Liver (tissue), 9 donors: ENCODE data around the gene PAK1. TPM values are rescaled to one million over a fixed set of nuclear protein-coding genes. Genes with fewer than 3 reads are reported as not detected.

Experiments
- DNase-seq: peaks from one replicate; pipeline ENCODE4 v3.0.0-alpha.2; 2017; ENCODE audit warnings: low spot score
- H3K27ac ChIP-seq, 2 donors: one replicate each; pipeline ENCODE4 v1.7.0; 2013; ENCODE audit warnings: inconsistent platforms in 2 of 2, low read length in 2 of 2, control low read depth in 1 of 2, low read depth in 1 of 2, mild to moderate bottlenecking in 1 of 2
- H3K27me3 ChIP-seq, 4 donors: one replicate each; pipeline versions ENCODE4 v1.6.1 to v1.7.0; 2013; ENCODE audit warnings: low read length in 3 of 4, inconsistent platforms in 1 of 4, mild to moderate bottlenecking in 1 of 4, moderate library complexity in 1 of 4; ENCODE audit not compliant: control insufficient read depth in 4 of 4, insufficient read depth in 4 of 4
- H3K36me3 ChIP-seq, 4 donors: one replicate each; pipeline versions ENCODE4 v1.6.1 to v1.7.0; 2013; ENCODE audit warnings: low read length in 3 of 4, mild to moderate bottlenecking in 3 of 4, low read depth in 1 of 4, moderate library complexity in 1 of 4; ENCODE audit not compliant: control insufficient read depth in 4 of 4, insufficient read depth in 3 of 4
- H3K4me1 ChIP-seq, 4 donors: one replicate each; pipeline versions ENCODE4 v1.6.1 to v1.7.0; 2013; ENCODE audit warnings: low read length in 3 of 4, mild to moderate bottlenecking in 3 of 4, moderate library complexity in 1 of 4; ENCODE audit not compliant: control insufficient read depth in 4 of 4, insufficient read depth in 4 of 4
- H3K4me3 ChIP-seq, 3 donors: one replicate each; pipeline versions ENCODE4 v1.6.1 to v1.7.0; 2013; ENCODE audit warnings: low read length in 3 of 3, control low read depth in 1 of 3, low read depth in 1 of 3, mild to moderate bottlenecking in 1 of 3
- H3K9ac ChIP-seq, 2 donors: one replicate each; pipeline ENCODE4 v1.7.0; 2013; ENCODE audit warnings: low read length in 2 of 2, mild to moderate bottlenecking in 2 of 2, moderate library complexity in 2 of 2, control low read depth in 1 of 2, low read depth in 1 of 2
- H3K9me3 ChIP-seq, 4 donors: one replicate each; pipeline versions ENCODE4 v1.6.1 to v1.7.0; 2013; ENCODE audit warnings: low read length in 3 of 4; ENCODE audit not compliant: control insufficient read depth in 4 of 4
- ATF3 ChIP-seq: IDR thresholded peaks from 2 replicates; pipeline ENCODE4 v1.6.1; 2016; ENCODE audit warnings: antibody characterized with exemption
- CTCF ChIP-seq: fragments of 150-350 bp; IDR thresholded peaks from 2 replicates; pipeline ENCODE4 v1.5.1; 2017; ENCODE audit warnings: improper control_type of control experiment, low read depth, low read length; ENCODE audit not compliant: missing input control
- EGR1 ChIP-seq, 2 donors: IDR thresholded peaks; 2 replicates each; pipeline ENCODE4 v1.6.1; 2016 to 2018; ENCODE audit warnings: antibody characterized with exemption in 2 of 2, low read depth in 2 of 2
- FOXA1 ChIP-seq: IDR thresholded peaks from 2 replicates; pipeline ENCODE4 v1.6.1; 2016; ENCODE audit warnings: antibody characterized with exemption
- FOXA2 ChIP-seq: IDR thresholded peaks from 2 replicates; pipeline ENCODE4 v1.6.1; 2016; ENCODE audit warnings: antibody characterized with exemption
- GABPA ChIP-seq, 2 donors: IDR thresholded peaks in 1 of 2; conservative IDR thresholded peaks in 1 of 2; 2 replicates each; pipeline ENCODE4 v1.6.1; 2016; ENCODE audit warnings: antibody characterized with exemption in 2 of 2, mild to moderate bottlenecking in 1 of 2, moderate library complexity in 1 of 2
- HNF4A ChIP-seq, 2 donors: conservative IDR thresholded peaks; 2 replicates each; pipeline ENCODE4 v1.6.1; 2016; ENCODE audit warnings: antibody characterized with exemption in 2 of 2, mild to moderate bottlenecking in 2 of 2
- HNF4G ChIP-seq: IDR thresholded peaks from 2 replicates; pipeline ENCODE4 v1.6.1; 2016; ENCODE audit warnings: antibody characterized with exemption
- JUND ChIP-seq, 2 donors: IDR thresholded peaks; 2 replicates each; pipeline ENCODE4 v1.6.1; 2016; ENCODE audit warnings: antibody characterized with exemption in 2 of 2
- MAX ChIP-seq: IDR thresholded peaks from 2 replicates; pipeline ENCODE4 v1.6.1; 2016; ENCODE audit warnings: antibody characterized with exemption
- NR2F2 ChIP-seq: IDR thresholded peaks from 2 replicates; pipeline ENCODE4 v1.6.1; 2016; ENCODE audit warnings: antibody characterized with exemption
- RAD21 ChIP-seq, 2 donors: IDR thresholded peaks; 2 replicates each; pipeline ENCODE4 v1.6.1; 2016; ENCODE audit warnings: antibody characterized with exemption in 2 of 2, mild to moderate bottlenecking in 2 of 2
- REST ChIP-seq: IDR thresholded peaks from 2 replicates; pipeline ENCODE4 v1.6.1; 2016; ENCODE audit warnings: antibody characterized with exemption, mild to moderate bottlenecking
- RXRA ChIP-seq, 2 donors: IDR thresholded peaks; 2 replicates each; pipeline ENCODE4 v1.6.1; 2017 to 2018; ENCODE audit warnings: antibody characterized with exemption in 2 of 2, mild to moderate bottlenecking in 1 of 2
- SP1 ChIP-seq: IDR thresholded peaks from 2 replicates; pipeline ENCODE4 v1.6.1; 2018; ENCODE audit warnings: antibody characterized with exemption, mild to moderate bottlenecking
- TAF1 ChIP-seq: conservative IDR thresholded peaks from 2 replicates; pipeline ENCODE4 v1.6.1; 2016; ENCODE audit warnings: antibody characterized with exemption, mild to moderate bottlenecking
- YY1 ChIP-seq: IDR thresholded peaks from 2 replicates; pipeline ENCODE4 v1.6.1; 2016; ENCODE audit warnings: antibody characterized with exemption, mild to moderate bottlenecking
- ZBTB33 ChIP-seq: IDR thresholded peaks from 2 replicates; pipeline ENCODE4 v1.6.1; 2016; ENCODE audit warnings: antibody characterized with exemption
- WGBS: extraction: QIAGEN DNeasy Blood & Tissue Kit; methylation state at CpG from one replicate; pipeline ENCODE4 v1.1.7; 2013; 5-methylcytosine and 5-hydroxymethylcytosine counted together
- polyA plus RNA-seq, 2 donors: library from polyadenylated mRNA; stranded (reverse) in 1 of 2; unstranded in 1 of 2; fragments of 200-250 nt in 1 of 2; fragments of >200 nt in 1 of 2; fragmentation: Nextera tagmentation in 1 of 2; extraction: Ambion mirVana in 1 of 2; gene quantifications; one replicate each; pipeline versions ENCODE4 v1.2.1 to v1.2.3, GENCODE V29; 2013 to 2015
- total RNA-seq, 2 donors: library from RNA; depleted of rRNA; stranded (reverse); fragments of >200 nt; gene quantifications; one replicate each; pipeline ENCODE4 v1.2.3, GENCODE V29; 2014
- donor health status: healthy.
- donor health status: healthy.
- donor health status: healthy.
- donor health status: healthy.
- donor health status: healthy.

The PAK1 gene
- total and polyA plus RNA-seq, 4 donors = 3.6 to 24.9 (median 7.4) TPM

GRCh38 chr11:77510851-77511250, 37.0 kb upstream of the PAK1 start:
- no peak overlapping the region for H3K27ac ChIP-seq
- no peaks in the 10 kb centered on the region for H3K36me3 ChIP-seq
- no peak for TF ChIP-seq RAD21 (IDR thresholded peaks at IDR 0.05)
- no peak for TF ChIP-seq MAX
- TF ChIP-seq GABPA (IDR thresholded peaks at IDR 0.05 in 1 of 2, conservative IDR thresholded peaks at IDR 0.05 in 1 of 2) = no peak
- TF ChIP-seq TAF1 = no peak
- no peak for TF ChIP-seq FOXA1
- TF ChIP-seq JUND (IDR thresholded peaks at IDR 0.05) = no peak
- no peak for TF ChIP-seq REST
- TF ChIP-seq FOXA2 = no peak
- TF ChIP-seq EGR1 (IDR thresholded peaks at IDR 0.05; ENCODE audit: low read depth in 2 of 2) = no peak
- TF ChIP-seq YY1 = no peak
- no peak for TF ChIP-seq ATF3
- TF ChIP-seq CTCF = no peak
- no peak for TF ChIP-seq RXRA (IDR thresholded peaks at IDR 0.05)
- no peak for TF ChIP-seq ZBTB33
- no peak for TF ChIP-seq SP1
- TF ChIP-seq NR2F2 = no peak
- no peak for TF ChIP-seq HNF4G
- 79% methylated on average over 1 of the region's 1 CpG for WGBS
- no peaks in the 10 kb centered on the region for H3K4me1 ChIP-seq
- DNase-seq = no peak
- H3K27me3 ChIP-seq = no peaks in the 10 kb centered on the region
- no peak overlapping the region for H3K4me3 ChIP-seq
- H3K9ac ChIP-seq = no peak overlapping the region
- H3K9me3 ChIP-seq = no peaks in the 10 kb centered on the region

GRCh38 chr11:77510095-77510494, 36.2 kb upstream of the PAK1 start:
- Histone ChIP-seq H3K9ac (no peak overlapping the region), H3K27me3 (no peaks in the 10 kb centered on the region), H3K4me1 (no peaks in the 10 kb centered on the region), H3K27ac (no peak overlapping the region), H3K9me3 (no peaks in the 10 kb centered on the region), H3K4me3 (no peak overlapping the region), H3K36me3 (no peaks in the 10 kb centered on the region)
- TF ChIP-seq HNF4G = no peak
- no peak for TF ChIP-seq FOXA1
- TF ChIP-seq HNF4A (conservative IDR thresholded peaks at IDR 0.05) = no peak
- TF ChIP-seq FOXA2 = no peak
- TF ChIP-seq MAX = no peak
- TF ChIP-seq ATF3 = no peak
- TF ChIP-seq NR2F2 = no peak
- TF ChIP-seq RXRA (IDR thresholded peaks at IDR 0.05) = no peak
- no peak for DNase-seq
- 89% methylated on average over 3 of the region's 3 CpGs for WGBS
